GM12874 (cell line): ENCODE results near the gene EIF3I.

Experiments used
- CTCF ChIP-seq: IDR thresholded peaks from 2 replicates; pipeline ENCODE4 v1.5.1; 2011; ENCODE audit warnings: low read depth, mild to moderate bottlenecking, control low read depth, low read length, moderate library complexity; ENCODE audit not compliant: insufficient read depth

The EIF3I gene

GRCh38 chr1:32194984-32195383 is 27.2 kb upstream of the EIF3I start:
- TF ChIP-seq CTCF: no peak

GRCh38 chr1:32195531-32195930 is 26.7 kb upstream of the EIF3I start:
- no peak for TF ChIP-seq CTCF

- no peak for TF ChIP-seq CTCF
Observed at GRCh38 chr1:32195972-32196823, 26.0 kb upstream of the EIF3I start.

- TF ChIP-seq CTCF: no peak
Observed at GRCh38 chr1:32197074-32197473, 25.1 kb upstream of the EIF3I start.

GRCh38 chr1:32197837-32198236 is 24.4 kb upstream of the EIF3I start:
- TF ChIP-seq CTCF: no peak

GRCh38 chr1:32198237-32199042 is 23.8 kb upstream of the EIF3I start:
- no peak for TF ChIP-seq CTCF

- TF ChIP-seq CTCF: no peak
Observed at GRCh38 chr1:32199043-32199716, 23.0 kb upstream of the EIF3I start.
